ENCODE data around the gene FBXL5. TPM values are rescaled to one million over a fixed set of nuclear protein-coding genes. Genes with fewer than 3 reads are reported as not detected.

Gene FBXL5
- total and polyA plus RNA-seq, 9 of the 15 experiments (the other 6 are each of a cell fraction or from before 2014, with no cell fraction given), result 6.0 to 35.2 (median 22.1) TPM

- 0 out of 2 replicates have a peak, but pooled peaks have one; percentile 7 for TF ChIP-seq ATF6 (CRISPR knock-in tag; IDR thresholded peaks at IDR 0.05)
- peak; percentile 96 for TF ChIP-seq POLR2G (IDR thresholded peaks at IDR 0.05; ENCODE audit: low read depth, low read length)
- TF ChIP-seq SMAD3 (CRISPR knock-in tag; conservative IDR thresholded peaks at IDR 0.05), result no peak; the same call in 1 of the 2 replicates
- TF ChIP-seq TFAM (CRISPR knock-in tag; conservative IDR thresholded peaks at IDR 0.05), result no peak
- TF ChIP-seq RB1 (IDR thresholded peaks at IDR 0.05; ENCODE audit: low read depth), result peak; percentile 43; the same call in 1 of the 2 replicates
- TF ChIP-seq U2AF2 (optimal IDR thresholded peaks at IDR 0.05; ENCODE audit: low read depth, low read length), result no peak
- 0 out of 2 replicates have a peak, but pooled peaks have one; percentile 2 for TF ChIP-seq MEF2A (IDR thresholded peaks at IDR 0.05; ENCODE audit: control insufficient read depth, low read depth, low read length)
- TF ChIP-seq FOSL1 (tag; conservative IDR thresholded peaks at IDR 0.05), result no peak
- peak; percentile 73 for TF ChIP-seq RNF2 (IDR thresholded peaks at IDR 0.05)
- peak in 1 of 2 experiments; percentile 83; a peak in 2 of 3 replicates for TF ChIP-seq CBX3 (IDR thresholded peaks at IDR 0.05; ENCODE audit: borderline replicate concordance in 1 of 2, low read length in 2 of 2)
- TF ChIP-seq MYBL2 (IDR thresholded peaks at IDR 0.05; ENCODE audit: low read depth), result peak; percentile 97
- peak; percentile 96; the same call in 1 of the 2 replicates for TF ChIP-seq MYBL2 (CRISPR knock-in tag; IDR thresholded peaks at IDR 0.05; ENCODE audit: borderline replicate concordance)
- TF ChIP-seq MTA3 (IDR thresholded peaks at IDR 0.05; ENCODE audit: borderline replicate concordance), result no peak; the same call in 1 of the 2 replicates
- TF ChIP-seq TEAD1 (CRISPR knock-in tag; IDR thresholded peaks at IDR 0.05), result peak in 1 of 2 experiments; percentile 97; a peak in 2 of 4 replicates
- no peak for TF ChIP-seq PYGO2 (tag; IDR thresholded peaks at IDR 0.05)
- TF ChIP-seq CTBP1 (IDR thresholded peaks at IDR 0.05; ENCODE audit: borderline replicate concordance), result peak; percentile 61
- TF ChIP-seq MCM5 (IDR thresholded peaks at IDR 0.05; ENCODE audit: low read depth), result no peak
- no peak for TF ChIP-seq TAF15 (IDR thresholded peaks at IDR 0.05; ENCODE audit: low read depth, low read length)
- TF ChIP-seq HMG20B (CRISPR knock-in tag; IDR thresholded peaks at IDR 0.05), result no peak
- no peak for TF ChIP-seq DLX4 (CRISPR knock-in tag; IDR thresholded peaks at IDR 0.05)
- TF ChIP-seq PTBP1 (IDR thresholded peaks at IDR 0.05; ENCODE audit: low read depth, low read length), result no peak
- TF ChIP-seq MIER1 (IDR thresholded peaks at IDR 0.05; ENCODE audit: low read depth), result peak; percentile 38; the same call in 1 of the 2 replicates
- TF ChIP-seq ZNF384 (IDR thresholded peaks at IDR 0.05; ENCODE audit: low read depth, low read length), result peak; percentile 43; the same call in 1 of the 2 replicates
- TF ChIP-seq ZNF143 (CRISPR knock-in tag; IDR thresholded peaks at IDR 0.05), result no peak
These were observed 26.4 kb upstream of the FBXL5 start, which contains the start of gene FAM200B (continued) for GRCh38 chr4:15681372-15682241.
